ENCODE results near the gene PTPRM.

DNA sequence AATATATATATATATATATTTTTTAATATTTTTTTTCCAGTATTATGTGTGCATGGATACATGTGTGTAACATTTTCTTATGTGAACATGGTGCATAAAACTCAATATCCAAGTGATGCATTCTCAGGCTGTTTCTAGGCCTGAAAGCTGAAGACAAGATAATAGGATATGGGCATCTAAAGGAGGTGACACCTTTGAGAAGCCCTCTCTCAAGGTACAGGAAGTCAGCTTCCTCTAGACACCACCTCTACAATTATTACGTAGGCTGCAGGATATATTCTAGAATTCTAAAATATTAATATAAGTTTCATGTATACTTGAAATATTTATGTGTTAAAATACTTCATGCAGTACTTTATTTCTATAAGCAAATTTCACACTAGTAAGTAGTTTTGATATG, 327.5 kb downstream of the PTPRM start:
- TF ChIP-seq, protein P1, sequence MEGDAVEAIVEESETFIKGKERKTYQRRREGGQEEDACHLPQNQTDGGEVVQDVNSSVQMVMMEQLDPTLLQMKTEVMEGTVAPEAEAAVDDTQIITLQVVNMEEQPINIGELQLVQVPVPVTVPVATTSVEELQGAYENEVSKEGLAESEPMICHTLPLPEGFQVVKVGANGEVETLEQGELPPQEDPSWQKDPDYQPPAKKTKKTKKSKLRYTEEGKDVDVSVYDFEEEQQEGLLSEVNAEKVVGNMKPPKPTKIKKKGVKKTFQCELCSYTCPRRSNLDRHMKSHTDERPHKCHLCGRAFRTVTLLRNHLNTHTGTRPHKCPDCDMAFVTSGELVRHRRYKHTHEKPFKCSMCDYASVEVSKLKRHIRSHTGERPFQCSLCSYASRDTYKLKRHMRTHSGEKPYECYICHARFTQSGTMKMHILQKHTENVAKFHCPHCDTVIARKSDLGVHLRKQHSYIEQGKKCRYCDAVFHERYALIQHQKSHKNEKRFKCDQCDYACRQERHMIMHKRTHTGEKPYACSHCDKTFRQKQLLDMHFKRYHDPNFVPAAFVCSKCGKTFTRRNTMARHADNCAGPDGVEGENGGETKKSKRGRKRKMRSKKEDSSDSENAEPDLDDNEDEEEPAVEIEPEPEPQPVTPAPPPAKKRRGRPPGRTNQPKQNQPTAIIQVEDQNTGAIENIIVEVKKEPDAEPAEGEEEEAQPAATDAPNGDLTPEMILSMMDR (IDR thresholded peaks at IDR 0.05; ENCODE audit: borderline replicate concordance, extremely low read depth, low read length, poor library complexity, severe bottlenecking), result no peak
- TF ChIP-seq EZH2 (IDR thresholded peaks at IDR 0.05; ENCODE audit: borderline replicate concordance, low read depth, low read length, severe bottlenecking), result no peak

Measured in DND-41 (cell line).